ENCODE results near the gene RBM17.

DNA sequence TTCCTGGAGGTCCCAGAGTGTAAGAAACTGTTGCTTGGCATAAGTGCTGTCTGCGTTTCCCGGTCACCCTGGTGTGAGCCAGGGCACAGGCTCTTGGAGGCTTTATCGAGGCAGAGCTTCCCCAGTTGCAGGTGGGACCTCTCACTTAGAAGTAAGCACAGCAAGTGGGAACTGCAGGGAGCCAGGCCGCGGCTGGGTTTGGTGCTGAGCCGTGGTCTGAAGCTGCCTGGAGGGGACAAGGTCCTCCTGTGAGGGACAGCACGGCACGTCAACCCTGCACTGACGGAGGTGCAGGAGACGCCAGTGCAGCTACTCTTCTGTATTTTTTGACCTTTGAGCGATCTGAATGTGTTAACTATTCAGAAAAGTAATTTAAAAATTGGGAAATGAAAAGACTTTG, 58.1 kb downstream of the RBM17 start:
- no peak for TF ChIP-seq TCF12 (IDR thresholded peaks at IDR 0.05; ENCODE audit: low read depth)
- TF ChIP-seq YY1 (IDR thresholded peaks at IDR 0.05; ENCODE audit: low read depth), result no peak
- TF ChIP-seq, protein P1, sequence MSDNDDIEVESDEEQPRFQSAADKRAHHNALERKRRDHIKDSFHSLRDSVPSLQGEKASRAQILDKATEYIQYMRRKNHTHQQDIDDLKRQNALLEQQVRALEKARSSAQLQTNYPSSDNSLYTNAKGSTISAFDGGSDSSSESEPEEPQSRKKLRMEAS (IDR thresholded peaks at IDR 0.05), result no peak
- TF ChIP-seq RAD21 (IDR thresholded peaks at IDR 0.05; ENCODE audit: low read depth), result no peak
- TF ChIP-seq EGR1 (IDR thresholded peaks at IDR 0.05), result no peak
- no peak for TF ChIP-seq TAF1 (IDR thresholded peaks at IDR 0.05; ENCODE audit: low read depth)
- TF ChIP-seq NFIC (IDR thresholded peaks at IDR 0.05), result no peak
- no peak for TF ChIP-seq CREB1 (IDR thresholded peaks at IDR 0.05; ENCODE audit: low read depth)
